Breast epithelium (tissue), 4 donors: ENCODE measurements around the gene GRWD1. TPM values are rescaled to one million over a fixed set of nuclear protein-coding genes. Genes with fewer than 3 reads are reported as not detected.

Experiments used
- DNase-seq, 2 donors: peaks; one replicate each; pipeline ENCODE4 v3.0.0-alpha.2; 2019; ENCODE audit warnings: low spot score in 2 of 2
- H3K27ac ChIP-seq, 2 donors: fragments of 200-600 bp; sonication (generic) in 1 of 2; one replicate each; pipeline ENCODE4 v1.5.1; 2016 to 2019; ENCODE audit warnings: mild to moderate bottlenecking in 1 of 2
- H3K27me3 ChIP-seq, 2 donors: fragments of 200-600 bp; sonication (generic) in 1 of 2; one replicate each; pipeline versions ENCODE4 v1.5.1 to v1.6.0; 2017 to 2019; ENCODE audit warnings: control low read depth in 1 of 2, mild to moderate bottlenecking in 1 of 2
- H3K36me3 ChIP-seq: fragments of 200-600 bp; one replicate; pipeline ENCODE4 v1.5.1; 2019
- H3K4me1 ChIP-seq, 2 donors: fragments of 200-600 bp; sonication (generic); one replicate each; pipeline ENCODE4 v1.5.1; 2016 to 2019; ENCODE audit warnings: control low read depth in 1 of 2
- H3K4me3 ChIP-seq, 3 donors: fragments of 200-600 bp; sonication (generic); 1 replicate in 2 of 3; 2 replicates in 1 of 3; pipeline ENCODE4 v1.5.1; 2016 to 2019; ENCODE audit warnings: mild to moderate bottlenecking in 3 of 3, moderate library complexity in 2 of 3
- H3K9me3 ChIP-seq, 2 donors: fragments of 200-600 bp; sonication (generic) in 1 of 2; one replicate each; pipeline ENCODE4 v1.5.1; 2016 to 2019; ENCODE audit warnings: control low read depth in 1 of 2
- CTCF ChIP-seq, 3 donors: fragments of 450-650 bp; IDR thresholded peaks; one replicate each; pipeline ENCODE4 v1.5.1; 2016 to 2017; ENCODE audit warnings: antibody characterized with exemption in 3 of 3, mild to moderate bottlenecking in 3 of 3, moderate library complexity in 3 of 3
- POLR2A ChIP-seq: fragments of 450-650 bp; IDR thresholded peaks from one replicate; pipeline ENCODE4 v1.6.1; 2016; ENCODE audit warnings: antibody characterized with exemption, mild to moderate bottlenecking, moderate library complexity
- POLR2AphosphoS5 ChIP-seq, 3 donors: sonication (generic); formaldehyde crosslinking; IDR thresholded peaks; one replicate each; pipeline ENCODE4 v1.6.1; 2017; ENCODE audit warnings: antibody characterized with exemption in 3 of 3
- intact Hi-C: fragments of 100-400 bp; cut with DNase I; formaldehyde crosslinking; loops from one replicate; pipeline ENCODE4 v1.15.1; 2023; ENCODE audit warnings: low total_unique reads
- total RNA-seq, 3 donors: library from RNA; depleted of rRNA; stranded (reverse); fragments of >200 nt; gene quantifications; one replicate each; pipeline ENCODE4 v1.1.0, GENCODE V29; 2016

The GRWD1 gene
- total RNA-seq, 3 donors from 2014 or later, result 25.0 to 35.4 (median 30.1) TPM

- Histone ChIP-seq H3K9me3 (no peaks in the 10 kb centered on the region), H3K4me3 (no peak overlapping the region), H3K36me3 (peaks cover 21% of the 10 kb centered on the region), H3K27ac (no peak overlapping the region), H3K27me3 (no peaks in the 10 kb centered on the region), H3K4me1 (no peaks in the 10 kb centered on the region)
- intact Hi-C loops, result no loop called here
- DNase-seq, result no peak
- TF ChIP-seq POLR2A (no peak), CTCF (IDR thresholded peaks at IDR 0.05) (no peak), POLR2AphosphoS5 (IDR thresholded peaks at IDR 0.05) (no peak)
These were observed 6.8 kb downstream of the GRWD1 start for GRCh38 chr19:48452289-48453190.

GRCh38 chr19:48454150-48454730, 8.5 kb downstream of the GRWD1 start:
- no peak overlapping the region for H3K4me3 ChIP-seq
- no peak for TF ChIP-seq CTCF (IDR thresholded peaks at IDR 0.05)
- TF ChIP-seq POLR2A, result no peak
- no peak for TF ChIP-seq POLR2AphosphoS5 (IDR thresholded peaks at IDR 0.05)
- peaks cover 21% of the 10 kb centered on the region for H3K36me3 ChIP-seq
- DNase-seq, result no peak
- no peaks in the 10 kb centered on the region for H3K4me1 ChIP-seq
- intact Hi-C loops, result no loop called here
- H3K27me3 ChIP-seq, result no peaks in the 10 kb centered on the region
- no peaks in the 10 kb centered on the region for H3K9me3 ChIP-seq
- H3K27ac ChIP-seq, result no peak overlapping the region

- DNase-seq, result no peak
- Histone ChIP-seq H3K9me3 (no peaks in the 10 kb centered on the region), H3K4me3 (no peak within 1 kb of the TSS), H3K36me3 (peaks cover 21% of the 10 kb centered on the region), H3K27me3 (no peaks in the 10 kb centered on the region), H3K27ac (no peak within 1 kb of the TSS), H3K4me1 (no peaks in the 10 kb centered on the region)
- no peak for TF ChIP-seq CTCF (IDR thresholded peaks at IDR 0.05)
- TF ChIP-seq POLR2AphosphoS5 (IDR thresholded peaks at IDR 0.05), result no peak
- no peak for TF ChIP-seq POLR2A
- intact Hi-C loops, result no loop called here
These were observed 9.6 kb downstream of the GRWD1 start, which contains the start of gene KCNJ14 for GRCh38 chr19:48455171-48455907. TSS of gene KCNJ14 (plus strand) at chr19:48455574. CDS start at chr19:48461725, 6,151 bp downstream.

GRCh38 chr19:48455908-48456562, 10.3 kb downstream of the GRWD1 start:
- no peak for TF ChIP-seq POLR2AphosphoS5 (IDR thresholded peaks at IDR 0.05)
- TF ChIP-seq CTCF (IDR thresholded peaks at IDR 0.05), result no peak
- TF ChIP-seq POLR2A, result no peak
- no peak for DNase-seq
- Histone ChIP-seq H3K36me3 (peaks cover 15% of the 10 kb centered on the region), H3K4me1 (no peaks in the 10 kb centered on the region), H3K27me3 (no peaks in the 10 kb centered on the region), H3K9me3 (no peaks in the 10 kb centered on the region), H3K27ac (no peak overlapping the region), H3K4me3 (no peak overlapping the region)
- intact Hi-C loops, result no loop called here
